Transverse colon (tissue), 4 donors: Measurements from ENCODE around the gene CYP3A7. TPM values are rescaled to one million over a fixed set of nuclear protein-coding genes. Genes with fewer than 3 reads are reported as not detected.

Source experiments
- DNase-seq: peaks from one replicate; pipeline ENCODE4 v3.0.0-alpha.2; 2019
- H3K27ac ChIP-seq, 4 donors: fragments of 200-600 bp; sonication (generic); 2 replicates each; pipeline ENCODE4 v1.5.1; 2016 to 2018; ENCODE audit warnings: inconsistent platforms in 4 of 4
- H3K27me3 ChIP-seq: fragments of 200-600 bp; sonication (generic); 2 replicates; pipeline ENCODE4 v1.5.1; 2017; ENCODE audit warnings: inconsistent platforms
- H3K36me3 ChIP-seq, 4 donors: fragments of 200-600 bp; sonication (generic); 2 replicates each; pipeline ENCODE4 v1.5.1; 2017 to 2019; ENCODE audit warnings: inconsistent platforms in 4 of 4
- H3K4me1 ChIP-seq, 4 donors: fragments of 200-600 bp; sonication (generic); 2 replicates each; pipeline ENCODE4 v1.5.1; 2017 to 2020; ENCODE audit warnings: inconsistent platforms in 4 of 4
- H3K4me3 ChIP-seq, 4 donors: fragments of 200-600 bp; sonication (generic); 1 replicate in 1 of 4; 2 replicates in 3 of 4; pipeline versions ENCODE4 v1.5.1 to v1.6.1; 2017 to 2019; ENCODE audit warnings: inconsistent platforms in 4 of 4
- H3K9me3 ChIP-seq, 2 donors: fragments of 200-600 bp; sonication (generic); 2 replicates each; pipeline ENCODE4 v1.5.1; 2017 to 2019; ENCODE audit warnings: inconsistent platforms in 2 of 2
- CTCF ChIP-seq, 5 experiments: fragments of 200-600 bp in 3 of 5; fragments of 450-650 bp in 2 of 5; sonication (generic) in 3 of 5; IDR thresholded peaks; 1 replicate in 2 of 5; 2 replicates in 3 of 5; pipeline ENCODE4 v1.5.1; 2016 to 2017; ENCODE audit warnings: antibody characterized with exemption in 5 of 5, inconsistent platforms in 3 of 5, mild to moderate bottlenecking in 2 of 5, moderate library complexity in 1 of 5
- EP300 ChIP-seq: sonication (generic); formaldehyde crosslinking; IDR thresholded peaks from one replicate; pipeline ENCODE4 v1.6.1; 2017; ENCODE audit warnings: antibody characterized with exemption, low read depth
- POLR2A ChIP-seq: fragments of 450-650 bp; IDR thresholded peaks from one replicate; pipeline ENCODE4 v1.6.1; 2016; ENCODE audit warnings: antibody characterized with exemption, mild to moderate bottlenecking, moderate library complexity
- POLR2AphosphoS5 ChIP-seq, 3 donors: sonication (generic); formaldehyde crosslinking; IDR thresholded peaks; one replicate each; pipeline ENCODE4 v1.6.1; 2016; ENCODE audit warnings: antibody characterized with exemption in 3 of 3
- WGBS, 2 donors: methylation state at CpG; one replicate each; pipeline ENCODE4 v1.1.5; 2018; ENCODE audit warnings: low coverage in 1 of 2; 5-methylcytosine and 5-hydroxymethylcytosine counted together
- in situ Hi-C, 4 donors: fragments of 200-750 bp; cut with MboI; loops; one replicate each; pipeline versions ENCODE4 v1.15.0 to v1.15.1; 2017; ENCODE audit warnings: low sequenced_read_pairs in 3 of 4, low pct_ligation_motif_present in 1 of 4, low pct_unique_long_range_greater_than_20kb in 1 of 4
- intact Hi-C: fragments of 100-400 bp; cut with DNase I; formaldehyde crosslinking; loops from one replicate; pipeline ENCODE4 v1.15.1; 2023; ENCODE audit warnings: low total_unique reads
- total RNA-seq, 4 donors: library from RNA; depleted of rRNA; stranded (reverse); fragments of >200 nt; gene quantifications; one replicate each; pipeline ENCODE4 v1.1.0, GENCODE V29; 2016

CYP3A7 gene
- total RNA-seq, 4 donors from 2014 or later: 0.95 to 3.0 (median 0.96) TPM; not detected in 1

DNA sequence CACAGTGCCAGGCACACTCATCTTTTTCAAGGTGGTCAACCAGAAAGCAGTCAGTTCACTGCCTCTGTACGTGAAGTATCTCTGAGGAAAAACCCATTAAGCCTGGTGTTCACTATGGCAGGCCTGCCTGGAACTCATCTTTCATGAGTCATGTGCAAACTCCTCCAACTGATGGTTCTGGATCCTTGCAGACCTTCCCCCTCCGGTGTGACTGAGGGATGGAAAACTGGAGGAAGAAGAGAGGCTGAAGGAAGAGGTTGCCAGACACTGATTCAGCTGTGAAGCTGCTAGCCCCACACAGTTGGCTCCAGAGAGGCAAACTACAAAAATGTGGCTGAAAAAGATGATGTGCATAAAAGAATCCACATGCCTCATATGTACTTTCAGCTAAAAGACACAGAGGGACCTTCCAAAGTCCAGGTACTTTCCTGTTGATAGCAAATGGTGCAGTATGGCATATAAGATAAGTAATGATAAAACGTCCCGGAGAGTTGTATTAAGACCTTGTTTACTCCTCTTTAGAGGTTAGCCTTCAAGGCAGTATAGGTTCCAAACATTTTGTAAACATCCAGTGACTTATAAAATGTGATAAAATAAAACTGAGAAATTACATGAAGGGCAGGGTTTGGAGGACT, 57.9 kb downstream of the CYP3A7 start:
- intact Hi-C loops: no loop called here
- no peak overlapping the region for H3K27ac ChIP-seq
- WGBS, 2 donors: 73 to 83% methylated on average over 2 to 4 of the region's 4 CpGs

DNA sequence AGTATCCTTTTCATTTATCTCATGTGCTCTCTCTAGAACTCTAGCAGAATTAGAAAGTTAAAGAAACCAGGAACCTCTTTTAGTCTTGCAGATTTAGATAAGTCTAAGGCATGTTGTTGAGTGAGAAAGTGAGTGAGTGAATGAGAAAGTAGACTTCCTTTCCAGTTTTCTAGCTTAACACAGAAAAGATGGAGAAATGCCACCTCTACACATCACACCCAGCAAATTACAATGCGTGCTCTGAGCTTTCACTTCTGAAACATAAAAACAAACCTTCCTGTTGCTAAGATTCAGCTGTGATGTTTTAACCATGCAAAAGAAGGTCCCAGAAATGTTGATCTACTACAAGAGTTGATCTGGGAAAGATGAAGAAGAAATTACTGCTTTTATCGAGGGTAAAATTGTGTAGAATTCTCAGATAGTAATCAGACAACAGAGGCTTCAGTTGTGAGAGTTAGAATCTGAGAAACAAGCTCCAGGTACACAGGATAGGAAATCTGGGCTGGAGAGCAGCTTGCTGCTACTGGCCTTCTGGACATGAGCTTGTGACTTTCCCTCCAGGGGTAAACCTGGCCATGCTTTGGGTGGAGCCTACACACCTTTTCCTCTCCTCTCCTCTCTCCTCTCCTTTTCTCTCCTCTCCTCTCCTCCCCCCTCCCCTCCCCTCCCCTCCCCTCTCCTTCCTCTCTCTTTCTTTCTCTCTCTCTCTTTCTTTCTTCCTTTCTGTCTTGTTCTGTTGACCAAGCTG, 59.8 kb downstream of the CYP3A7 start:
- no peak overlapping the region for H3K4me3 ChIP-seq
- no peaks in the 10 kb centered on the region for H3K27me3 ChIP-seq
- no peak for TF ChIP-seq CTCF (IDR thresholded peaks at IDR 0.05)
- no peak for TF ChIP-seq POLR2A
- no peak for TF ChIP-seq EP300
- no peak for TF ChIP-seq POLR2AphosphoS5 (IDR thresholded peaks at IDR 0.05)
- peaks cover 0 to 6% (median 0%) of the 10 kb centered on the region in 4 donors for H3K36me3 ChIP-seq
- H3K27ac ChIP-seq: no peak overlapping the region
- no peaks in the 10 kb centered on the region for H3K9me3 ChIP-seq
- no peak for DNase-seq
- H3K4me1 ChIP-seq: peaks cover 0 to 12% (median 6%) of the 10 kb centered on the region in 4 donors
- 71 to 86% methylated on average over 1 to 2 of the region's 2 CpGs for WGBS, 2 donors
- in situ Hi-C loops: no loop called here
- intact Hi-C loops: no loop called here

More for the DNA sequence above, 57.9 kb downstream of the CYP3A7 start:
- Histone ChIP-seq H3K36me3 (no peaks in the 10 kb centered on the region), H3K27me3 (no peaks in the 10 kb centered on the region), H3K4me1 (peaks cover 0 to 12% (median 7%) of the 10 kb centered on the region in 4 donors), H3K9me3 (no peaks in the 10 kb centered on the region), H3K4me3 (peak overlapping the region in 1 of 4 donors; percentile 48)
- TF ChIP-seq POLR2AphosphoS5 (IDR thresholded peaks at IDR 0.05): peak in 1 of 3 donors; percentile 3
- TF ChIP-seq POLR2A: no peak
- in situ Hi-C loops: no loop called here
- DNase-seq: no peak

- WGBS, 2 donors: 79 to 100% methylated on average over 1 to 7 of the region's 7 CpGs
- no peak for DNase-seq
- Histone ChIP-seq H3K27ac (no peak overlapping the region), H3K27me3 (no peaks in the 10 kb centered on the region), H3K36me3 (peaks cover 0 to 14% (median 6%) of the 10 kb centered on the region in 4 donors), H3K4me1 (peaks cover 0 to 4% (median 2%) of the 10 kb centered on the region in 4 donors), H3K9me3 (no peaks in the 10 kb centered on the region), H3K4me3 (no peak overlapping the region)
- intact Hi-C loops (no loop called here), in situ Hi-C loops (no loop called here)
- TF ChIP-seq POLR2AphosphoS5 (IDR thresholded peaks at IDR 0.05) (no peak), POLR2A (no peak), CTCF (IDR thresholded peaks at IDR 0.05) (no peak), EP300 (no peak)
Measured at GRCh38 chr7:99672573-99672972, 62.4 kb downstream of the CYP3A7 start.

GRCh38 chr7:99669782-99670181, 65.2 kb downstream of the CYP3A7 start:
- in situ Hi-C loops: no loop called here
- H3K27ac ChIP-seq: no peak overlapping the region
- intact Hi-C loops: no loop called here
- H3K36me3 ChIP-seq: peaks cover 0 to 30% (median 9%) of the 10 kb centered on the region in 4 donors
- WGBS, 2 donors: 93% methylated on average over 3 of the region's 3 CpGs
- DNase-seq: no peak
- no peaks in the 10 kb centered on the region for H3K4me1 ChIP-seq
- TF ChIP-seq POLR2A (no peak), CTCF (IDR thresholded peaks at IDR 0.05) (no peak), POLR2AphosphoS5 (IDR thresholded peaks at IDR 0.05) (no peak), EP300 (no peak)
- no peaks in the 10 kb centered on the region for H3K27me3 ChIP-seq
- no peak overlapping the region for H3K4me3 ChIP-seq
- H3K9me3 ChIP-seq: no peaks in the 10 kb centered on the region
